CD4-positive, alpha-beta T cell (primary cell): ENCODE results near the gene LCE3A. TPM values are rescaled to one million over a fixed set of nuclear protein-coding genes. Genes with fewer than 3 reads are reported as not detected.
"Not testable (repeated sequence)": the region's sequence is repeated elsewhere in the genome, so short reads cannot be mapped to it uniquely, and the experiment has no call there.

Experiments used
- ATAC-seq: fragments of 200-7000 bp; cut with Tn5 transposase; one replicate; pipeline ENCODE4 v1.10.0; 2022; ENCODE audit warnings: mild to moderate bottlenecking; ENCODE audit not compliant: poor library complexity
- CTCF ChIA-PET: fragments of 350-600 bp; sonication (Branson Sonifier 250); formaldehyde crosslinking; loops from one replicate; lab custom pipeline; 2021; ENCODE audit warnings: antibody characterized with exemption, inconsistent platforms; lab: Charles Lee
- POLR2A ChIA-PET: fragments of 350-600 bp; sonication (Branson Sonifier 250); formaldehyde crosslinking; loops from one replicate; lab custom pipeline; 2021; ENCODE audit warnings: antibody characterized with exemption, inconsistent platforms; lab: Charles Lee
- DNase-seq, 14 experiments: peaks; one replicate each; pipeline ENCODE4 v3.0.0-alpha.2; 2013 to 2020; ENCODE audit warnings: mixed read lengths in 2 of 14
- H3K27ac ChIP-seq, 2 donors: one replicate each; pipeline versions ENCODE4 v1.5.1 to v1.7.0; 2013; ENCODE audit warnings: low read length in 2 of 2, low read depth in 1 of 2, mild to moderate bottlenecking in 1 of 2
- H3K27me3 ChIP-seq, 2 experiments: 1 replicate in 1 of 2; 2 replicates in 1 of 2; pipeline versions ENCODE4 v1.6.1 to v1.7.0; 2013; ENCODE audit warnings: low read length in 2 of 2, control low read depth in 1 of 2, mild to moderate bottlenecking in 1 of 2, moderate library complexity in 1 of 2; ENCODE audit not compliant: insufficient read depth in 2 of 2, control insufficient read depth in 1 of 2
- H3K36me3 ChIP-seq: one replicate; pipeline ENCODE4 v1.6.1; 2013; ENCODE audit warnings: low read length, control low read depth; ENCODE audit not compliant: insufficient read depth
- H3K4me1 ChIP-seq: one replicate; pipeline ENCODE4 v1.6.1; 2013; ENCODE audit warnings: low read length, control low read depth; ENCODE audit not compliant: insufficient read depth
- H3K4me3 ChIP-seq: one replicate; pipeline ENCODE4 v1.5.1; 2013; ENCODE audit warnings: mild to moderate bottlenecking, low read length, moderate library complexity
- H3K9me3 ChIP-seq, 2 experiments: 1 replicate in 1 of 2; 2 replicates in 1 of 2; pipeline versions ENCODE4 v1.6.1 to v1.7.0; 2013; ENCODE audit warnings: low read length in 2 of 2, mild to moderate bottlenecking in 2 of 2, control low read depth in 1 of 2, moderate library complexity in 1 of 2; ENCODE audit not compliant: control insufficient read depth in 1 of 2, insufficient read depth in 1 of 2
- H3K27ac Mint-ChIP-seq: one replicate; pipeline ENCODE4 v1.8.0; 2020; ENCODE audit warnings: mixed read lengths
- H3K27me3 Mint-ChIP-seq: one replicate; pipeline ENCODE4 v1.8.0; 2021; ENCODE audit warnings: mixed read lengths
- H3K36me3 Mint-ChIP-seq: one replicate; pipeline ENCODE4 v1.8.0; 2021; ENCODE audit warnings: low read depth, mixed read lengths
- H3K4me1 Mint-ChIP-seq: one replicate; pipeline ENCODE4 v1.8.0; 2021; ENCODE audit warnings: low read depth, mixed read lengths
- H3K4me3 Mint-ChIP-seq: one replicate; pipeline ENCODE4 v1.8.0; 2020; ENCODE audit warnings: mild to moderate bottlenecking, mixed read lengths
- H3K9me3 Mint-ChIP-seq: one replicate; pipeline ENCODE4 v1.8.0; 2020; ENCODE audit warnings: mixed read lengths
- CTCF ChIP-seq: fragments of 200-600 bp; IDR thresholded peaks from one replicate; pipeline ENCODE4 v1.8.0; 2022; ENCODE audit warnings: antibody characterized with exemption, mild to moderate bottlenecking
- intact Hi-C, 2 experiments: fragments of 100-400 bp; cut with DNase I in 1 of 2; cut with micrococcal nuclease in 1 of 2; formaldehyde crosslinking; loops; one replicate each; pipeline versions ENCODE4 v1.15.1 to v1.9.0; 2023 to 2025; cut with DNase I, micrococcal nuclease
- total RNA-seq, 174 experiments: library from RNA in 2 of 174; stranded (reverse) in 2 of 174; gene quantifications; one replicate each; pipeline ENCODE4 v1.2.3 and lab custom pipeline; 2021 to 2026

LCE3A gene
- total RNA-seq, 2 experiments from 2014 or later = not detected

GRCh38 chr1:152585586-152585985 is 37.3 kb downstream of the LCE3A start:
- ATAC-seq = no peak
- Mint-ChIP-seq H3K4me1 (no peaks in the 10 kb centered on the region), H3K27ac (no peak overlapping the region), H3K4me3 (no peak overlapping the region), H3K9me3 (no peaks in the 10 kb centered on the region), H3K36me3 (no peaks in the 10 kb centered on the region), H3K27me3 (peaks cover 6% of the 10 kb centered on the region)
- no peak for TF ChIP-seq CTCF
- Histone ChIP-seq H3K27me3 (peaks cover 0 to 2% of the 10 kb centered on the region in 2 experiments), H3K9me3 (no peaks in the 10 kb centered on the region), H3K4me1 (no peaks in the 10 kb centered on the region), H3K36me3 (no peaks in the 10 kb centered on the region), H3K27ac (no peak overlapping the region), H3K4me3 (no peak overlapping the region)
- POLR2A ChIA-PET = no interaction called here
- CTCF ChIA-PET = no interaction called here
- intact Hi-C loops = no loop called here
- no peak for DNase-seq

GRCh38 chr1:152582647-152583046 is 40.3 kb downstream of the LCE3A start:
- no peak for ATAC-seq
- H3K9me3 Mint-ChIP-seq = no peaks in the 10 kb centered on the region
- POLR2A ChIA-PET = no interaction called here
- H3K27ac Mint-ChIP-seq = no peak overlapping the region
- H3K9me3 ChIP-seq = peaks cover 0 to 4% of the 10 kb centered on the region in 2 experiments
- no peak overlapping the region for H3K27ac ChIP-seq
- no peaks in the 10 kb centered on the region for H3K36me3 ChIP-seq
- no peak overlapping the region for H3K4me3 Mint-ChIP-seq
- no peak for DNase-seq
- H3K27me3 Mint-ChIP-seq = peaks cover 28% of the 10 kb centered on the region
- H3K27me3 ChIP-seq = peaks cover 0 to 2% of the 10 kb centered on the region in 2 experiments
- no peak overlapping the region for H3K4me3 ChIP-seq
- intact Hi-C loops = no loop called here
- no peaks in the 10 kb centered on the region for H3K4me1 ChIP-seq
- CTCF ChIA-PET = no interaction called here
- TF ChIP-seq CTCF = no peak
- no peaks in the 10 kb centered on the region for H3K4me1 Mint-ChIP-seq
- no peaks in the 10 kb centered on the region for H3K36me3 Mint-ChIP-seq

GRCh38 chr1:152580433-152580832 is 42.5 kb downstream of the LCE3A start, which contains the start of gene LCE3D:
TSS of gene LCE3D (minus strand) at chr1:152580516. CDS start at chr1:152579936, 580 bp downstream.
- Mint-ChIP-seq H3K27ac (no peak within 1 kb of the TSS), H3K4me1 (no peaks in the 10 kb centered on the region), H3K36me3 (no peaks in the 10 kb centered on the region), H3K9me3 (no peaks in the 10 kb centered on the region), H3K4me3 (no peak within 1 kb of the TSS), H3K27me3 (peaks cover 39% of the 10 kb centered on the region)
- Histone ChIP-seq H3K27ac (no peak within 1 kb of the TSS), H3K9me3 (peaks cover 0 to 4% of the 10 kb centered on the region in 2 experiments), H3K4me1 (no peaks in the 10 kb centered on the region), H3K4me3 (no peak within 1 kb of the TSS), H3K36me3 (no peaks in the 10 kb centered on the region), H3K27me3 (peaks cover 0 to 2% of the 10 kb centered on the region in 2 experiments)
- DNase-seq (no peak), ATAC-seq (no peak)
- intact Hi-C loops = no loop called here
- ChIA-PET CTCF (no interaction called here), POLR2A (interaction anchor here (0.6 kb wide), 1 partner anchor 64 kb away, joined by 3 read pairs; no protein-coding TSS in a partner anchor)
- no peak for TF ChIP-seq CTCF

GRCh38 chr1:152579526-152579925 is 43.4 kb downstream of the LCE3A start:
- H3K27me3 ChIP-seq, H3K4me1 Mint-ChIP-seq, H3K27ac Mint-ChIP-seq, H3K36me3 Mint-ChIP-seq, H3K4me1 ChIP-seq, H3K9me3 ChIP-seq, ATAC-seq, H3K4me3 Mint-ChIP-seq, H3K36me3 ChIP-seq, DNase-seq, intact Hi-C loops, H3K9me3 Mint-ChIP-seq, H3K27ac ChIP-seq, H3K4me3 ChIP-seq, CTCF ChIA-PET: not testable (repeated sequence)
- peaks cover 39% of the 10 kb centered on the region for H3K27me3 Mint-ChIP-seq
- POLR2A ChIA-PET = interaction anchor here (0.6 kb wide), 1 partner anchor 65 kb away, joined by 3 read pairs; no protein-coding TSS in a partner anchor
